Neural cell (in vitro differentiated cells): ENCODE results near the gene ZIC1. TPM values are rescaled to one million over a fixed set of nuclear protein-coding genes. Genes with fewer than 3 reads are reported as not detected.
A peak's percentile ranks its signal among the peaks of the same experiment; 100 is the strongest.

Source experiments
- H2AFZ ChIP-seq: fragments of 200-600, 300-800 bp; sonication (generic), shearing (Covaris generic); 2 replicates; pipeline ENCODE4 v1.6.0; 2014; ENCODE audit warnings: low read depth, mild to moderate bottlenecking, antibody characterized with exemption, low read length, moderate library complexity
- H3F3A ChIP-seq: fragments of 200-600 bp; shearing (Covaris generic); 2 replicates; pipeline ENCODE4 v1.6.1; 2016; ENCODE audit warnings: mild to moderate bottlenecking, moderate library complexity, mixed read lengths, antibody characterized with exemption, low read length; ENCODE audit not compliant: insufficient read depth, poor library complexity, severe bottlenecking
- H3K27ac ChIP-seq: fragments of 200-600, 300-800 bp; sonication (generic), shearing (Covaris generic); 2 replicates; pipeline ENCODE4 v1.5.1; 2014; ENCODE audit warnings: mild to moderate bottlenecking, low read length, moderate library complexity
- H3K27me3 ChIP-seq: fragments of 300-800, 200-600 bp; sonication (generic), shearing (Covaris generic); 2 replicates; pipeline ENCODE4 v1.6.0; 2014; ENCODE audit warnings: mild to moderate bottlenecking, low read depth, low read length, moderate library complexity; ENCODE audit not compliant: insufficient read depth
- H3K36me3 ChIP-seq: fragments of 300-800, 200-600 bp; sonication (generic), shearing (Covaris generic); 2 replicates; pipeline ENCODE4 v1.5.1; 2014; ENCODE audit warnings: mild to moderate bottlenecking, antibody characterized with exemption, low read length, moderate library complexity; ENCODE audit not compliant: insufficient read depth
- H3K4me2 ChIP-seq: fragments of 300-800, 200-600 bp; sonication (generic), shearing (Covaris generic); 2 replicates; pipeline ENCODE4 v1.6.0; 2014; ENCODE audit warnings: mild to moderate bottlenecking, low read length
- H3K4me3 ChIP-seq: fragments of 300-800, 200-600 bp; sonication (generic), shearing (Covaris generic); 2 replicates; pipeline ENCODE4 v1.5.1; 2014; ENCODE audit warnings: mild to moderate bottlenecking, low read length, moderate library complexity
- H3K79me2 ChIP-seq: fragments of 200-600 bp; shearing (Covaris generic); replicated peaks from 2 replicates; pipeline ENCODE4 v1.6.0; 2014; ENCODE audit warnings: mild to moderate bottlenecking, low read length, moderate library complexity; ENCODE audit not compliant: insufficient read depth
- H3K9ac ChIP-seq: fragments of 300-800, 200-600 bp; sonication (generic), shearing (Covaris generic); 2 replicates; pipeline ENCODE4 v1.6.1; 2016; ENCODE audit warnings: mild to moderate bottlenecking, low read length, mixed read lengths
- H3K9me2 ChIP-seq: fragments of 200-600 bp; shearing (Covaris generic); 2 replicates; pipeline ENCODE4 v1.6.1; 2016; ENCODE audit warnings: mild to moderate bottlenecking, low read length, mixed read lengths; ENCODE audit not compliant: insufficient read depth
- H3K9me3 ChIP-seq: fragments of 200-600, 300-800 bp; sonication (generic), shearing (Covaris generic); 2 replicates; pipeline ENCODE4 v1.6.1; 2016; ENCODE audit warnings: mild to moderate bottlenecking, mixed run types, low read length, moderate library complexity, mixed read lengths
- H4K20me1 ChIP-seq: fragments of 200-600 bp; shearing (Covaris generic); 2 replicates; pipeline ENCODE4 v1.6.1; 2016; ENCODE audit warnings: mild to moderate bottlenecking, mixed run types; ENCODE audit not compliant: insufficient read depth
- EP300 ChIP-seq: fragments of 450-650 bp; conservative IDR thresholded peaks from 2 replicates; pipeline ENCODE4 v1.6.1; 2014; ENCODE audit warnings: antibody characterized with exemption, mild to moderate bottlenecking, moderate library complexity; ENCODE audit not compliant: poor library complexity, severe bottlenecking
- MXI1 ChIP-seq: fragments of 450-650 bp; conservative IDR thresholded peaks from 2 replicates; pipeline ENCODE4 v1.6.1; 2014; ENCODE audit warnings: antibody characterized with exemption, mild to moderate bottlenecking; ENCODE audit not compliant: poor library complexity, severe bottlenecking
- POLR2AphosphoS5 ChIP-seq: IDR thresholded peaks from 2 replicates; pipeline ENCODE4 v1.6.1; 2012
- RAD21 ChIP-seq: fragments of 450-650 bp; conservative IDR thresholded peaks from 2 replicates; pipeline ENCODE4 v1.6.1; 2014; ENCODE audit warnings: antibody characterized with exemption, mild to moderate bottlenecking, moderate library complexity
- REST ChIP-seq: IDR thresholded peaks from 2 replicates; pipeline ENCODE4 v1.6.1; 2012; ENCODE audit warnings: borderline replicate concordance
- SMC3 ChIP-seq: fragments of 450-650 bp; conservative IDR thresholded peaks from 2 replicates; pipeline ENCODE4 v1.6.1; 2014; ENCODE audit warnings: antibody characterized with exemption, mild to moderate bottlenecking, moderate library complexity; ENCODE audit not compliant: poor library complexity
- polyA plus RNA-seq: library from polyadenylated mRNA; depleted of rRNA; stranded (reverse); fragments of >200 nt; gene quantifications from 2 replicates; pipeline ENCODE4 v1.2.3, GENCODE V29; 2014

Gene ZIC1
- polyA plus RNA-seq, 1 donor from 2014 or later: 183 TPM

- Histone ChIP-seq H4K20me1 (no peaks in the 10 kb centered on the region), H3K4me3 (peak overlapping the region; percentile 45), H3K36me3 (no peaks in the 10 kb centered on the region), H3K9me2 (no peaks in the 10 kb centered on the region), H3K27me3 (peaks cover 37% of the 10 kb centered on the region), H3K79me2 (peaks cover 83% of the 10 kb centered on the region), H3K27ac (no peak overlapping the region), H3F3A (no peaks in the 10 kb centered on the region), H3K4me2 (no peak overlapping the region), H3K9me3 (peaks cover 7% of the 10 kb centered on the region), H2AFZ (no peak overlapping the region), H3K9ac (peak overlapping the region; percentile 51)
- TF ChIP-seq POLR2AphosphoS5 (peak; percentile 24), EP300 (no peak)
Observed at GRCh38 chr3:147387291-147387884, 21.8 kb upstream of the ZIC1 start.

- H3K9me3 ChIP-seq: peaks cover 7% of the 10 kb centered on the region
- H3F3A ChIP-seq: no peaks in the 10 kb centered on the region
- peaks cover 87% of the 10 kb centered on the region for H3K79me2 ChIP-seq
- TF ChIP-seq MXI1 (no peak), POLR2AphosphoS5 (peak; percentile 30), EP300 (no peak), RAD21 (no peak)
- no peaks in the 10 kb centered on the region for H3K36me3 ChIP-seq
- H4K20me1 ChIP-seq: no peaks in the 10 kb centered on the region
- peak overlapping the region; percentile 45 for H3K4me3 ChIP-seq
- H3K9ac ChIP-seq: peak overlapping the region; percentile 51
- no peaks in the 10 kb centered on the region for H3K9me2 ChIP-seq
- peak overlapping the region; percentile 42 for H3K4me2 ChIP-seq
- peak overlapping the region; percentile 44 for H3K27ac ChIP-seq
- H3K27me3 ChIP-seq: peaks cover 37% of the 10 kb centered on the region
- H2AFZ ChIP-seq: peak overlapping the region; percentile 17
Observed at GRCh38 chr3:147387885-147388699, 21.1 kb upstream of the ZIC1 start.

GRCh38 chr3:147388700-147389580 is 20.2 kb upstream of the ZIC1 start:
- Histone ChIP-seq H2AFZ (no peak overlapping the region), H3K27ac (peak overlapping the region; percentile 44), H3K9ac (peak overlapping the region; percentile 51), H3K9me2 (no peaks in the 10 kb centered on the region), H3K9me3 (peaks cover 7% of the 10 kb centered on the region), H3K27me3 (peaks cover 37% of the 10 kb centered on the region), H3K4me2 (peak overlapping the region; percentile 42), H3K4me3 (peak overlapping the region; percentile 45), H3K79me2 (peaks cover 87% of the 10 kb centered on the region), H3K36me3 (no peaks in the 10 kb centered on the region), H3F3A (no peaks in the 10 kb centered on the region), H4K20me1 (no peaks in the 10 kb centered on the region)
- TF ChIP-seq POLR2AphosphoS5 (peak; percentile 60), SMC3 (no peak), REST (no peak)
